Calu3 (cell line): ENCODE measurements around the gene STRIP1. TPM values are rescaled to one million over a fixed set of nuclear protein-coding genes. Genes with fewer than 3 reads are reported as not detected.

Experiments
- BruUV-seq: library from RNA; stranded (reverse); fragments of 400-500 nt; replicated peaks from 2 replicates; lab custom pipeline; 2021; lab: Mats Ljungman, UMichigan
- CTCF ChIA-PET: fragments of 300-600 bp; sonication (Branson Sonifier 250); formaldehyde crosslinking; loops from one replicate; lab custom pipeline; 2022; ENCODE audit warnings: antibody characterized with exemption; lab: Charles Lee
- DNase-seq: peaks from one replicate; pipeline ENCODE4 v3.0.0; 2022
- H3K27ac Mint-ChIP-seq: one replicate; pipeline ENCODE4 v1.8.0; 2022; ENCODE audit warnings: mixed read lengths; ENCODE audit not compliant: unreplicated experiment
- H3K27me3 Mint-ChIP-seq: one replicate; pipeline ENCODE4 v1.8.0; 2022; ENCODE audit warnings: mixed read lengths; ENCODE audit not compliant: unreplicated experiment
- H3K36me3 Mint-ChIP-seq: one replicate; pipeline ENCODE4 v1.8.0; 2022; ENCODE audit warnings: mild to moderate bottlenecking, moderate library complexity, mixed read lengths; ENCODE audit not compliant: insufficient read depth, unreplicated experiment
- H3K4me1 Mint-ChIP-seq: one replicate; pipeline ENCODE4 v1.8.0; 2022; ENCODE audit warnings: mild to moderate bottlenecking, low read depth, mixed read lengths; ENCODE audit not compliant: unreplicated experiment
- H3K4me3 Mint-ChIP-seq: one replicate; pipeline ENCODE4 v1.8.0; 2022; ENCODE audit warnings: mild to moderate bottlenecking, low read depth, moderate library complexity, mixed read lengths; ENCODE audit not compliant: unreplicated experiment
- H3K9me3 Mint-ChIP-seq: one replicate; pipeline ENCODE4 v1.8.0; 2022; ENCODE audit warnings: low read depth, mixed read lengths; ENCODE audit not compliant: unreplicated experiment
- CTCF ChIP-seq: fragments of 200-600 bp; IDR thresholded peaks from one replicate; pipeline ENCODE4 v1.8.0; 2022; ENCODE audit warnings: antibody characterized with exemption; ENCODE audit not compliant: unreplicated experiment
- intact Hi-C: fragments of 100-400 bp; cut with micrococcal nuclease; formaldehyde crosslinking; loops from one replicate; pipeline ENCODE4 v1.10.0; 2022; ENCODE audit not compliant: unreplicated experiment
- total RNA-seq: library from RNA; stranded (reverse); gene quantifications from 2 replicates; pipeline ENCODE4 v1.2.3, GENCODE V29; 2022

STRIP1 gene
- total RNA-seq, 1 experiment from 2014 or later: 27.5 TPM

GRCh38 chr1:109993885-109994284, 40.5 kb upstream of the STRIP1 start:
- Mint-ChIP-seq H3K4me3 (no peak overlapping the region), H3K27me3 (no peaks in the 10 kb centered on the region), H3K4me1 (peaks cover 23% of the 10 kb centered on the region), H3K9me3 (no peaks in the 10 kb centered on the region), H3K36me3 (no peaks in the 10 kb centered on the region), H3K27ac (no peak overlapping the region)
- no peak for TF ChIP-seq CTCF
- CTCF ChIA-PET: interaction anchor here (1.0 kb wide), 1 partner anchor 9 kb away, joined by 3 read pairs; the partner anchor contains the start of gene AHCYL1
- intact Hi-C loops: no loop called here
- DNase-seq: no peak
- no TSS peak for BruUV-seq

DNA sequence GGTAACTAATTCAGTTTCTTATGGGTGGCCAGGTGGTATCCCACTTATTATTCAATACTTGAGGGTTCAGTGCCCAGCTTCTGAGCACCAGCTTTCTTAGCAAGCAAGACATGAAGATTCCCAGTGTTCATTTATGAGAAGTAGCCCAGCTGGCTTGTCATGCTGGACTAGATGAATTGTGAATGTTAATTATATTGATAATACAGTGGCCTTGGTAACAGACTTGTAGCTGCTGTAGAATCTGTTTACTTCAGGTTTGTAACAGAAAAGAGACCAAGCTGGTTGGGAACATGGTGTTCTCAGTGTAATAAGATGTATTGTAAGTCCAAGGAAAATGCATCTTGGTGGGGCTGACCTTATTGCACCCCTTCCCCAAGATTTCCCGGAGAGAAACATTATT, 39.8 kb upstream of the STRIP1 start:
- intact Hi-C loops: no loop called here
- DNase-seq: no peak
- TF ChIP-seq CTCF: no peak
- H3K4me1 Mint-ChIP-seq: peaks cover 23% of the 10 kb centered on the region
- CTCF ChIA-PET: interaction anchor here (1.0 kb wide), 1 partner anchor 10 kb away, joined by 3 read pairs; the partner anchor contains the start of gene AHCYL1
- no peaks in the 10 kb centered on the region for H3K36me3 Mint-ChIP-seq
- H3K27me3 Mint-ChIP-seq: no peaks in the 10 kb centered on the region
- no peak overlapping the region for H3K4me3 Mint-ChIP-seq
- no peaks in the 10 kb centered on the region for H3K9me3 Mint-ChIP-seq
- no peak overlapping the region for H3K27ac Mint-ChIP-seq
- BruUV-seq: no TSS peak

DNA sequence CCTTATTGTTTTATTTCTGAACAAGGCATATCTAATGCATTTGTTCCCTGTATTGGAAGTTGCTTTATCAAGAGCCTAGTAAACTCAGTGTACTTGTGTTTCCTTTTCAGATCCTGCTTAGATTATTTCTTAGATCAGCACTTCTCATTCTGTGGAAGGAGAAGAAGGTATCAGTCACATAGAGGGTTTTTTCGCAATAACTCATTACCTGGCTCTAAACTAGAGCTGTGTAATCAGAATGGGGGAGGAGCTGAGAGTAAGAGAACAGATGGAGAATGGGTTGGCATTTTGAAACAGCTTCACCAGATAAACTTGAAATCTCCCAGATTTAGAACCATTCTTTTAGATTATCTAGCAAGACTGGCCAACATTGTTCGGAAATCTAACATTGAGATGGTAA, 38.9 kb upstream of the STRIP1 start:
- no peak for DNase-seq
- Mint-ChIP-seq H3K4me3 (no peak overlapping the region), H3K9me3 (no peaks in the 10 kb centered on the region), H3K27ac (no peak overlapping the region), H3K36me3 (no peaks in the 10 kb centered on the region), H3K27me3 (no peaks in the 10 kb centered on the region), H3K4me1 (peaks cover 23% of the 10 kb centered on the region)
- CTCF ChIA-PET: no interaction called here
- intact Hi-C loops: no loop called here
- no TSS peak for BruUV-seq
- TF ChIP-seq CTCF: no peak

GRCh38 chr1:109996476-109996875, 37.9 kb upstream of the STRIP1 start:
- no peaks in the 10 kb centered on the region for H3K36me3 Mint-ChIP-seq
- CTCF ChIA-PET: no interaction called here
- H3K9me3 Mint-ChIP-seq: no peaks in the 10 kb centered on the region
- H3K27ac Mint-ChIP-seq: no peak overlapping the region
- peaks cover 14% of the 10 kb centered on the region for H3K4me1 Mint-ChIP-seq
- DNase-seq: no peak
- no peak overlapping the region for H3K4me3 Mint-ChIP-seq
- intact Hi-C loops: no loop called here
- no peaks in the 10 kb centered on the region for H3K27me3 Mint-ChIP-seq
- no TSS peak for BruUV-seq
- no peak for TF ChIP-seq CTCF
